Natural killer cell (primary cell): ENCODE measurements around the gene CHST9. TPM values are rescaled to one million over a fixed set of nuclear protein-coding genes. Genes with fewer than 3 reads are reported as not detected.

Source experiments
- ATAC-seq, 3 donors: fragments of 150-1000 bp in 2 of 3; fragments of 200-7000 bp in 1 of 3; cut with Tn5 transposase; 1 replicate in 1 of 3; 2 replicates in 2 of 3; pipeline ENCODE4 v1.10.0; 2021; ENCODE audit warnings: mild to moderate bottlenecking in 2 of 3, moderate library complexity in 2 of 3
- DNase-seq, 2 donors: peaks; one replicate each; pipeline versions ENCODE4 v3.0.0 to v3.0.0-alpha.2; 2013 to 2021; ENCODE audit warnings: mixed read lengths in 1 of 2
- H3K27ac ChIP-seq: one replicate; pipeline ENCODE4 v1.5.1; 2013; ENCODE audit warnings: mild to moderate bottlenecking, low read length
- H3K27me3 ChIP-seq: one replicate; pipeline ENCODE4 v1.6.1; 2013; ENCODE audit warnings: low read length; ENCODE audit not compliant: control insufficient read depth, insufficient read depth
- H3K36me3 ChIP-seq: one replicate; pipeline ENCODE4 v1.6.1; 2013; ENCODE audit warnings: low read length; ENCODE audit not compliant: control insufficient read depth, insufficient read depth
- H3K4me1 ChIP-seq: one replicate; pipeline ENCODE4 v1.6.1; 2013; ENCODE audit warnings: low read length; ENCODE audit not compliant: control insufficient read depth, insufficient read depth
- H3K4me3 ChIP-seq: one replicate; pipeline ENCODE4 v1.5.1; 2013; ENCODE audit warnings: low read length
- H3K9me3 ChIP-seq: one replicate; pipeline ENCODE4 v1.6.1; 2013; ENCODE audit warnings: low read length; ENCODE audit not compliant: control insufficient read depth, insufficient read depth
- H3K27ac Mint-ChIP-seq, 2 donors: one replicate each; pipeline ENCODE4 v1.8.0; 2022; ENCODE audit warnings: mild to moderate bottlenecking in 2 of 2, mixed read lengths in 2 of 2, moderate library complexity in 1 of 2
- H3K27me3 Mint-ChIP-seq, 2 donors: one replicate each; pipeline ENCODE4 v1.8.0; 2022; ENCODE audit warnings: low read depth in 2 of 2, mixed read lengths in 2 of 2
- H3K36me3 Mint-ChIP-seq: one replicate; pipeline ENCODE4 v1.8.0; 2022; ENCODE audit warnings: mixed read lengths
- H3K4me1 Mint-ChIP-seq, 2 donors: one replicate each; pipeline ENCODE4 v1.8.0; 2022; ENCODE audit warnings: mixed read lengths in 2 of 2
- H3K4me3 Mint-ChIP-seq: one replicate; pipeline ENCODE4 v1.8.0; 2022; ENCODE audit warnings: mild to moderate bottlenecking, moderate library complexity, mixed read lengths
- H3K9me3 Mint-ChIP-seq, 2 donors: one replicate each; pipeline ENCODE4 v1.8.0; 2022; ENCODE audit warnings: mixed read lengths in 2 of 2
- CTCF ChIP-seq: fragments of 200-600 bp; IDR thresholded peaks from one replicate; pipeline ENCODE4 v1.8.0; 2022; ENCODE audit warnings: antibody characterized with exemption
- WGBS: methylation state at CpG from one replicate; pipeline ENCODE4 v1.1.7; 2013; ENCODE audit warnings: missing lambda C conversion rate; ENCODE audit not compliant: insufficient coverage; 5-methylcytosine and 5-hydroxymethylcytosine counted together
- intact Hi-C: fragments of 100-400 bp; cut with micrococcal nuclease; formaldehyde crosslinking; loops from one replicate; pipeline ENCODE4 v1.14.2; 2022
- total RNA-seq, 4 donors: library from RNA; stranded (reverse); fragments of 120-200 nt in 1 of 4; gene quantifications; one replicate each; pipeline versions ENCODE4 v1.2.3 to v1.2.4, GENCODE V29; 2013 to 2022

Gene CHST9
- total RNA-seq, 3 donors from 2014 or later (not counting 1 experiment from before 2014, with no cell fraction given), result not detected

DNA sequence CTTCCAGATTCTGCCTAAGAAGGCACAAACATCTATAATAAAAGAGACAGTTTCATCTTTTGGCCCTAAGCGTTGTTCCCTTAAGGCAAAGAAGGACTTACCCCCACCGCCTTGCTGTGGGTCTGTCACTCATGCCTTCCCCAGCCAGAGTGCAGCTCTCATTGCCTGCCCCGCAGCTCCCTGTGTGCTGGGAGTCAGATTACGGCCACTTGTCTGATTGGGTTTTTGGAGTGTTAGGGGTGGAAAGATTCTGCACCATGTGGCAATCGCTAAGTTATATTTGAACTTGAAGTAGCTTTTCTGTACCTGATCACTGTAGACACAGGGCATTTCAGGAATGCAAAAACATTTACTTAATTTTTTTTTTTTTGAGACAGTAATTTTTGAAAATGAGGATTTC lies 319.6 kb downstream of the CHST9 start, which contains the start of gene AQP4:
TSS of gene AQP4 (minus strand) at position 151 of the 400 bp plus-strand sequence. CDS start at position 133, 18 bp downstream.
- H3K27ac ChIP-seq, result no peak within 1 kb of the TSS
- Mint-ChIP-seq H3K27ac (no peak within 1 kb of the TSS), H3K36me3 (no peaks in the 10 kb centered on the region), H3K4me3 (no peak within 1 kb of the TSS), H3K9me3 (peaks cover 2 to 5% of the 10 kb centered on the region in 2 donors), H3K4me1 (no peaks in the 10 kb centered on the region), H3K27me3 (peaks cover 9 to 13% of the 10 kb centered on the region in 2 donors)
- ATAC-seq (no peak), DNase-seq (no peak)
- no peaks in the 10 kb centered on the region for H3K9me3 ChIP-seq
- no peak within 1 kb of the TSS for H3K4me3 ChIP-seq
- TF ChIP-seq CTCF, result no peak
- H3K4me1 ChIP-seq, result no peaks in the 10 kb centered on the region
- 87% methylated on average over 5 of the region's 5 CpGs for WGBS
- no peaks in the 10 kb centered on the region for H3K36me3 ChIP-seq
- intact Hi-C loops, result loop anchor here (10.0 kb wide), 1 partner anchor 61 kb away; no protein-coding TSS in a partner anchor
- H3K27me3 ChIP-seq, result no peaks in the 10 kb centered on the region

DNA sequence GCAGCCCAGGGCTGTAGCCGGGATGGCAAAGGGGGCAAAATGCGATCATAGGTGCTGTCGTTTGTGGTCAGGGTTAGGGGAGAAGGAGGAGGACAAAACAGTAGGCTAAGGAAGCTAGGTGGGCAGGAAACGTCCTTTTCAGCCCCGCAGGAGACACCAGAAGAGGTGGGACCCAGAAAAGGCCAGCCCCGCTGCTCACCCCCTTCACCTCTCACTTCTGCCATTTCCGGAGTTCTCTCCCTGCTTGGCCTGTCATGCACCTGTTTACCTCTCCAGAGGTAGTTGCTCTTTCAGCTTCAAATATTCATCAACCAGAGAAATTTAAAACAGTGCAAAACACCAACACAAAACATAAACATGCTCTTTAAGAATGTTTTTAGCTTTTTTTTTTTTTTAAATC lies 320.4 kb downstream of the CHST9 start:
- H3K36me3 Mint-ChIP-seq, result no peaks in the 10 kb centered on the region
- WGBS, result 58% methylated on average over 7 of the region's 7 CpGs
- H3K27ac ChIP-seq, result no peak overlapping the region
- ATAC-seq, result no peak
- H3K27ac Mint-ChIP-seq, result no peak overlapping the region
- no peaks in the 10 kb centered on the region for H3K36me3 ChIP-seq
- intact Hi-C loops, result loop anchor here (10.0 kb wide), 1 partner anchor 60 kb away; no protein-coding TSS in a partner anchor
- H3K4me1 Mint-ChIP-seq, result no peaks in the 10 kb centered on the region
- no peaks in the 10 kb centered on the region for H3K27me3 ChIP-seq
- TF ChIP-seq CTCF, result no peak
- no peaks in the 10 kb centered on the region for H3K9me3 ChIP-seq
- peaks cover 9 to 13% of the 10 kb centered on the region in 2 donors for H3K27me3 Mint-ChIP-seq
- no peak overlapping the region for H3K4me3 Mint-ChIP-seq
- H3K4me1 ChIP-seq, result no peaks in the 10 kb centered on the region
- no peak overlapping the region for H3K4me3 ChIP-seq
- peaks cover 0 to 2% of the 10 kb centered on the region in 2 donors for H3K9me3 Mint-ChIP-seq
- DNase-seq, result no peak

DNA sequence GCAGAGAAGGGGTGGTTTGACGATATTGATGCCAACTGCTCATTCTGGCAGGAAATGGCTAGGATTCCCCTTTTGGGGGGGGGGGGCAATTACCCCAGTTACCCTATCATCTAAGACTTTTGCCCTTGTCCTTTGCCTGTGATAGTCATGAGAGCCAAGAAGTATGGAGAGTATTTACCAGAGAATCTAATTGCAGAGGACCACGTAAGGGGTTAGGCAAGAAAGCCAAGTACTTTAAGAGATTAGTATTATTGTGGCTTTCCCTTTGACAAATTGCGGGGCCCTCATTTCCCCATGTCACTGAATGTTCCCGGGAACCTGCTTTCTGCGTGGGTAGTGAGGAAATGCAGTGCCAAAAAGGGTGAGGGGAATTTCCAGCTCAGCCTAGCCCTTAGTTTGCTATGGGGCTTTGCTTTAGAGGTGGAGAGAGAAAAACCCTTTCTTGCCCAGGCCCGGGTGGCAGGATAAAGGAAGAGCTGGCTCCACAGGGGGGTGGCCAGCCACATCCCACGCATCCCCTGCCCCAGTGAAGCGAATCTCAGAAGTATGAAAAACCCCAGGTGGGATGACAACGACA lies 321.1 kb downstream of the CHST9 start:
- no peak for TF ChIP-seq CTCF
- Histone ChIP-seq H3K9me3 (no peaks in the 10 kb centered on the region), H3K4me3 (no peak overlapping the region), H3K4me1 (no peaks in the 10 kb centered on the region), H3K27me3 (no peaks in the 10 kb centered on the region), H3K36me3 (no peaks in the 10 kb centered on the region), H3K27ac (no peak overlapping the region)
- Mint-ChIP-seq H3K4me1 (no peaks in the 10 kb centered on the region), H3K27ac (no peak overlapping the region), H3K27me3 (peaks cover 9 to 13% of the 10 kb centered on the region in 2 donors), H3K9me3 (peaks cover 0 to 2% of the 10 kb centered on the region in 2 donors), H3K36me3 (no peaks in the 10 kb centered on the region), H3K4me3 (no peak overlapping the region)
- intact Hi-C loops, result loop anchor here (10.0 kb wide), 1 partner anchor 59 kb away; no protein-coding TSS in a partner anchor
- 28% methylated on average over 9 of the region's 9 CpGs for WGBS
- no peak for ATAC-seq
- DNase-seq, result no peak
